ENCODE measurements around the gene ETV3.

ETV3 gene

GRCh38 chr1:157137408-157138219, 581 bp downstream of the ETV3 start:
- DNase-seq = peak in 2 of 5 experiments; percentile 19 to 64

GRCh38 chr1:157137046-157137407, 1.2 kb downstream of the ETV3 start:
- DNase-seq = no peak

- DNase-seq = peak in 1 of 5 experiments; percentile 29
These were observed 2.1 kb downstream of the ETV3 start for GRCh38 chr1:157136133-157136532.

GRCh38 chr1:157135646-157136045, 2.5 kb downstream of the ETV3 start:
- DNase-seq = peak in 1 of 5 experiments; percentile 56

GRCh38 chr1:157135070-157135469, 3.1 kb downstream of the ETV3 start:
- no peak for DNase-seq

GRCh38 chr1:157134442-157134841, 3.8 kb downstream of the ETV3 start:
- no peak for DNase-seq

- DNase-seq = peak in 2 of 5 experiments; percentile 65 to 88
These were observed 4.8 kb downstream of the ETV3 start for GRCh38 chr1:157133426-157133825.

- DNase-seq = peak in 1 of 5 experiments; percentile 54
These were observed 5.5 kb downstream of the ETV3 start for GRCh38 chr1:157132616-157133167.

- DNase-seq = no peak
These were observed 6.1 kb downstream of the ETV3 start for GRCh38 chr1:157132111-157132510.

GRCh38 chr1:157131281-157131680, 6.9 kb downstream of the ETV3 start:
- no peak for DNase-seq

- no peak for DNase-seq
These were observed 13.3 kb downstream of the ETV3 start for GRCh38 chr1:157124855-157125254.

GRCh38 chr1:157119448-157119847, 18.7 kb downstream of the ETV3 start:
- DNase-seq = no peak

- no peak for DNase-seq
These were observed 19.2 kb downstream of the ETV3 start for GRCh38 chr1:157119008-157119407.

- DNase-seq = no peak
These were observed 20.6 kb downstream of the ETV3 start for GRCh38 chr1:157117527-157118057.

GRCh38 chr1:157116737-157117103, 21.5 kb downstream of the ETV3 start:
- DNase-seq = no peak

GRCh38 chr1:157115851-157116736, 22.1 kb downstream of the ETV3 start:
- DNase-seq = no peak

GRCh38 chr1:157115429-157115838, 22.8 kb downstream of the ETV3 start:
- DNase-seq = no peak

- no peak for DNase-seq
These were observed 23.7 kb downstream of the ETV3 start for GRCh38 chr1:157114183-157115121.

- no peak for DNase-seq
These were observed 24.6 kb downstream of the ETV3 start for GRCh38 chr1:157113631-157114030.

GRCh38 chr1:157113106-157113505, 25.1 kb downstream of the ETV3 start:
- DNase-seq = no peak

GRCh38 chr1:157112186-157112867, 25.9 kb downstream of the ETV3 start:
- DNase-seq = no peak
